ENCODE data around the gene OSMR. TPM values are rescaled to one million over a fixed set of nuclear protein-coding genes. Genes with fewer than 3 reads are reported as not detected.

OSMR gene
- total RNA-seq, 1 donor from 2014 or later, result 0.19 TPM

- Mint-ChIP-seq H3K27ac (no peak overlapping the region), H3K4me1 (ENCODE audit: low read depth) (no peaks in the 10 kb centered on the region), H3K4me3 (ENCODE audit: low read depth) (no peak overlapping the region), H3K9me3 (ENCODE audit: low read depth) (no peaks in the 10 kb centered on the region), H3K27me3 (no peaks in the 10 kb centered on the region), H3K36me3 (ENCODE audit: insufficient read depth) (peaks cover 10% of the 10 kb centered on the region)
- DNase-seq (ENCODE audit: low spot score, unreplicated experiment), result no peak
- no peak for TF ChIP-seq CTCF (IDR thresholded peaks at IDR 0.05; ENCODE audit: unreplicated experiment)
Measured at GRCh38 chr5:38938973-38939372, 93.2 kb downstream of the OSMR start.

DNA sequence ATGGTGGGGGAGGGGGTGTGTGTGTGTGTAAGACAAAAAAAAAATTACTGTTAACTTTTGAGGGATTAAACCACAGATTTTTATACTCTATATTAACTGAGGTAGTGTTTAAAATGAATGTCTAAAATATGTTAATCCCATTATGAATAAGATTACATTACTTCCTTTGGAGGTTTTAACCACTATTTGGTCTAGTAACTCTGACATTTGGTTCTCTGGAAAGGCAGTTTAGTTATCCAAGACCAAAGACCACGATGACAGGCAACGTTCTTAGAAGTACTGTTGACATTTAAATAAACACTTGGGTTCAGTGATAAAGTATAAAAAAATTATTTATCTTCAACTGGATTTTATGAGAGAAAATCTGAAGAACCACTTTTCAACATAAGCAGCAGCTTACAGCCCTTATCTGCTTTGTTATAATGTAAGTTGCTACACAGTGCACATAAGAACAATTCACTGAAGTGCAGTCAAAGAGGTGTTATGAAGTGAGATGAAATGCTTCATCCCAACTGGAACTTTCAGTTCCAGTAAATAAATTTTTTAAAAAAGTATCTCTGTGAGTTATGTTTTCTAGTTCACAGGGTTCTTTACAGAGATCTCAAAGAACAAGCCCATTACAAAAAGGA is 94.5 kb downstream of the OSMR start:
- no peaks in the 10 kb centered on the region for H3K4me1 Mint-ChIP-seq (ENCODE audit: low read depth)
- no peak overlapping the region for H3K27ac Mint-ChIP-seq
- DNase-seq (ENCODE audit: low spot score, unreplicated experiment), result no peak
- no peak overlapping the region for H3K4me3 Mint-ChIP-seq (ENCODE audit: low read depth)
- H3K27me3 Mint-ChIP-seq, result no peaks in the 10 kb centered on the region
- no peak for TF ChIP-seq CTCF (IDR thresholded peaks at IDR 0.05; ENCODE audit: unreplicated experiment)
- peaks cover 10% of the 10 kb centered on the region for H3K36me3 Mint-ChIP-seq (ENCODE audit: insufficient read depth)
- no peaks in the 10 kb centered on the region for H3K9me3 Mint-ChIP-seq (ENCODE audit: low read depth)

- Mint-ChIP-seq H3K4me3 (ENCODE audit: low read depth) (no peak overlapping the region), H3K4me1 (ENCODE audit: low read depth) (no peaks in the 10 kb centered on the region), H3K27ac (no peak overlapping the region), H3K36me3 (ENCODE audit: insufficient read depth) (peaks cover 8% of the 10 kb centered on the region), H3K9me3 (ENCODE audit: low read depth) (no peaks in the 10 kb centered on the region), H3K27me3 (no peaks in the 10 kb centered on the region)
- DNase-seq (ENCODE audit: low spot score, unreplicated experiment), result no peak
- TF ChIP-seq CTCF (IDR thresholded peaks at IDR 0.05; ENCODE audit: unreplicated experiment), result no peak
Measured at GRCh38 chr5:38941912-38942311, 96.1 kb downstream of the OSMR start.

- H3K27me3 Mint-ChIP-seq, result no peaks in the 10 kb centered on the region
- H3K9me3 Mint-ChIP-seq (ENCODE audit: low read depth), result no peaks in the 10 kb centered on the region
- H3K4me3 Mint-ChIP-seq (ENCODE audit: low read depth), result no peak overlapping the region
- no peak overlapping the region for H3K27ac Mint-ChIP-seq
- TF ChIP-seq CTCF (IDR thresholded peaks at IDR 0.05; ENCODE audit: unreplicated experiment), result no peak
- peaks cover 4% of the 10 kb centered on the region for H3K36me3 Mint-ChIP-seq (ENCODE audit: insufficient read depth)
- H3K4me1 Mint-ChIP-seq (ENCODE audit: low read depth), result no peaks in the 10 kb centered on the region
- DNase-seq (ENCODE audit: low spot score, unreplicated experiment), result no peak
Measured at GRCh38 chr5:38944282-38944681, 98.5 kb downstream of the OSMR start.

GRCh38 chr5:38948501-38948900 is 102.7 kb downstream of the OSMR start:
- H3K27me3 Mint-ChIP-seq, result no peaks in the 10 kb centered on the region
- peaks cover 8% of the 10 kb centered on the region for H3K36me3 Mint-ChIP-seq (ENCODE audit: insufficient read depth)
- no peaks in the 10 kb centered on the region for H3K9me3 Mint-ChIP-seq (ENCODE audit: low read depth)
- H3K4me3 Mint-ChIP-seq (ENCODE audit: low read depth), result no peak overlapping the region
- H3K4me1 Mint-ChIP-seq (ENCODE audit: low read depth), result no peaks in the 10 kb centered on the region
- no peak for TF ChIP-seq CTCF (IDR thresholded peaks at IDR 0.05; ENCODE audit: unreplicated experiment)
- DNase-seq (ENCODE audit: low spot score, unreplicated experiment), result no peak
- no peak overlapping the region for H3K27ac Mint-ChIP-seq

All from progenitor cell of endocrine pancreas (in vitro differentiated cells).